GM12878 (cell line): ENCODE data around the gene SCUBE2. TPM values are rescaled to one million over a fixed set of nuclear protein-coding genes. Genes with fewer than 3 reads are reported as not detected.

Source experiments
- ATAC-seq: fragments of 200-7000 bp; cut with Tn5 transposase; 3 replicates; pipeline ENCODE4 v1.9.1; 2020; ENCODE audit warnings: mild to moderate bottlenecking, moderate library complexity
- BruUV-seq: library from RNA; stranded (reverse); fragments of 400-500 nt; replicated peaks from 2 replicates; lab custom pipeline; 2021; lab: Mats Ljungman, UMichigan
- CTCF ChIA-PET: fragments of 300-600 bp; sonication (Branson Sonifier 250); formaldehyde crosslinking; extraction: SDS; loops from one replicate; lab custom pipeline; 2021; ENCODE audit warnings: inconsistent platforms; lab: Yijun Ruan, JAX
- POLR2A ChIA-PET: fragments of 350-600 bp; formaldehyde crosslinking; extraction: SDS; loops from one replicate; lab custom pipeline; 2021; ENCODE audit warnings: inconsistent platforms; lab: Charles Lee
- RAD21 ChIA-PET: fragments of 300-600 bp; sonication (Branson Sonifier 250); formaldehyde crosslinking; loops from one replicate; lab custom pipeline; 2023; ENCODE audit warnings: antibody characterized with exemption; ENCODE audit not compliant: unreplicated experiment; lab: Charles Lee
- SMC1A ChIA-PET: fragments of 300-600 bp; sonication (Branson Sonifier 250); formaldehyde crosslinking; loops from one replicate; lab custom pipeline; 2023; ENCODE audit not compliant: unreplicated experiment, uncharacterized antibody; lab: Charles Lee
- DNase-seq: peaks from one replicate; pipeline ENCODE4 v3.0.0-alpha.2; 2011; ENCODE audit warnings: low read depth, low spot score
- FAIRE-seq: peaks from 3 replicates; lab custom pipeline; 2011; peaks lifted over from hg19 to GRCh38; lab: Jason Lieb, UNC
- H2AFZ ChIP-seq: 2 replicates; pipeline ENCODE4 v1.6.0; 2011; ENCODE audit warnings: low read depth, low read length, control low read depth; ENCODE audit not compliant: control insufficient read depth
- H3K27ac ChIP-seq: 2 replicates; pipeline ENCODE4 v1.5.1; 2011; ENCODE audit warnings: control low read depth; ENCODE audit not compliant: control insufficient read depth, insufficient read depth
- H3K27me3 ChIP-seq, 2 experiments: replicated peaks in 1 of 2; 2 replicates each; pipeline versions ENCODE4 v1.6.0 to v1.6.1; 2011; ENCODE audit warnings: low read length in 1 of 2; ENCODE audit not compliant: control insufficient read depth in 2 of 2, insufficient read depth in 2 of 2
- H3K36me3 ChIP-seq, 2 experiments: 2 replicates each; pipeline ENCODE4 v1.5.1; 2011; ENCODE audit warnings: low read length in 1 of 2; ENCODE audit not compliant: control insufficient read depth in 2 of 2, insufficient read depth in 2 of 2
- H3K4me1 ChIP-seq: 2 replicates; pipeline ENCODE4 v1.6.1; 2011; ENCODE audit warnings: mild to moderate bottlenecking, low read length, moderate library complexity, mixed read lengths; ENCODE audit not compliant: control insufficient read depth, insufficient read depth
- H3K4me2 ChIP-seq: 2 replicates; pipeline ENCODE4 v1.6.0; 2011; ENCODE audit warnings: control low read depth; ENCODE audit not compliant: control insufficient read depth, insufficient read depth
- H3K4me3 ChIP-seq: fragments of 200-600 bp; sonication (generic); 2 replicates; pipeline ENCODE4 v1.5.1; 2016
- H3K79me2 ChIP-seq: 2 replicates; pipeline ENCODE4 v1.6.0; 2011; ENCODE audit warnings: low read length; ENCODE audit not compliant: control insufficient read depth, insufficient read depth
- H3K9ac ChIP-seq: 2 replicates; pipeline ENCODE4 v1.8.0; 2011; ENCODE audit warnings: low read length, control low read depth, mixed read lengths; ENCODE audit not compliant: control insufficient read depth, insufficient read depth
- H3K9me3 ChIP-seq: replicated peaks from 3 replicates; pipeline ENCODE4 v1.5.1; 2011; ENCODE audit warnings: mild to moderate bottlenecking, low read length; ENCODE audit not compliant: control insufficient read depth, insufficient read depth
- H4K20me1 ChIP-seq: 2 replicates; pipeline ENCODE4 v1.6.0; 2011; ENCODE audit not compliant: control insufficient read depth, insufficient read depth
- BCLAF1 ChIP-seq: fragments of 450-650 bp; IDR thresholded peaks from 2 replicates; pipeline ENCODE4 v1.6.1; 2017; ENCODE audit warnings: antibody characterized with exemption, mild to moderate bottlenecking, moderate library complexity
- EP300 ChIP-seq, 2 experiments: fragments of 150-350 bp in 1 of 2; IDR thresholded peaks; 2 replicates each; pipeline ENCODE4 v1.6.1; 2011 to 2012; ENCODE audit warnings: low read depth in 2 of 2, low read length in 2 of 2, borderline replicate concordance in 1 of 2, improper control_type of control experiment in 1 of 2, inconsistent platforms in 1 of 2; ENCODE audit not compliant: control insufficient read depth in 1 of 2
- HCFC1 ChIP-seq: fragments of 150-350 bp; IDR thresholded peaks from 2 replicates; pipeline ENCODE4 v1.6.1; 2014; ENCODE audit warnings: low read length
- KLF5 ChIP-seq: fragments of 450-650 bp; IDR thresholded peaks from 2 replicates; pipeline ENCODE4 v1.6.1; 2014; ENCODE audit warnings: mild to moderate bottlenecking; ENCODE audit not compliant: partially characterized antibody
- MEF2A ChIP-seq: IDR thresholded peaks from 2 replicates; pipeline ENCODE4 v1.6.1; 2011; ENCODE audit warnings: low read depth, mild to moderate bottlenecking, low read length, moderate library complexity; ENCODE audit not compliant: insufficient read depth
- NRF1 ChIP-seq: conservative IDR thresholded peaks from 2 replicates; pipeline ENCODE4 v1.6.1; 2011; ENCODE audit warnings: mild to moderate bottlenecking, low read depth, low read length, improper control_type of control experiment
- PAX8 ChIP-seq: fragments of 450-650 bp; IDR thresholded peaks from 2 replicates; pipeline ENCODE4 v1.6.1; 2017; ENCODE audit warnings: mild to moderate bottlenecking, moderate library complexity
- RFX5 ChIP-seq: IDR thresholded peaks from 2 replicates; pipeline ENCODE4 v1.6.1; 2011; ENCODE audit warnings: low read depth, low read length, improper control_type of control experiment
- SMC3 ChIP-seq: IDR thresholded peaks from 2 replicates; pipeline ENCODE4 v1.6.1; 2011; ENCODE audit warnings: low read length, improper control_type of control experiment, borderline replicate concordance
- SPI1 ChIP-seq: IDR thresholded peaks from 2 replicates; pipeline ENCODE4 v1.6.1; 2011; ENCODE audit warnings: low read depth, mild to moderate bottlenecking, low read length, moderate library complexity, borderline replicate concordance; ENCODE audit not compliant: insufficient read depth
- SREBF1 ChIP-seq: IDR thresholded peaks from 2 replicates; pipeline ENCODE4 v1.6.1; 2012; ENCODE audit warnings: mild to moderate bottlenecking, low read length
- WRNIP1 ChIP-seq: IDR thresholded peaks from 2 replicates; pipeline ENCODE4 v1.6.1; 2011; ENCODE audit warnings: low read depth, low read length, improper control_type of control experiment, borderline replicate concordance
- ZNF207 ChIP-seq: fragments of 450-650 bp; IDR thresholded peaks from 2 replicates; pipeline ENCODE4 v1.6.1; 2014; ENCODE audit warnings: antibody characterized with exemption, mild to moderate bottlenecking, borderline replicate concordance
- WGBS: methylation state at CpG from one replicate; pipeline ENCODE4 v1.1.6; 2016; ENCODE audit warnings: low lambda C conversion rate; ENCODE audit not compliant: insufficient replicate concordance, insufficient coverage; ENCODE audit errors: missing lambda C conversion rate; 5-methylcytosine and 5-hydroxymethylcytosine counted together
- in situ Hi-C: fragments of 300-500 bp; cut with MboI; formaldehyde crosslinking; loops from 9 replicates; pipeline ENCODE4 v1.14.3; 2018; ENCODE audit warnings: mixed read lengths
- intact Hi-C: fragments of 100-400 bp; cut with micrococcal nuclease; formaldehyde crosslinking; loops from one replicate; pipeline ENCODE4 v1.14.2; 2022; ENCODE audit not compliant: unreplicated experiment
- polyA plus RNA-seq, 11 experiments: library from polyadenylated mRNA; depleted of rRNA in 4 of 11; unstranded in 6 of 11; stranded (reverse) in 5 of 11; fragments of >200 nt; fragmentation: Nextera tagmentation in 4 of 11; fragmentation: Illumina TruSeq in 1 of 11; extraction: Ambion mirVana in 4 of 11; extraction: Trizol in 1 of 11; gene quantifications; 1 replicate in 1 of 11; 2 replicates in 10 of 11; pipeline versions ENCODE4 v1.2.1 to v1.2.3, GENCODE V29; 2011 to 2016; ENCODE audit warnings: inconsistent platforms in 2 of 11, missing spikeins in 2 of 11, low read depth in 1 of 11
- total RNA-seq, 4 experiments: library from RNA; depleted of rRNA in 3 of 4; stranded (reverse); fragments of >200 nt in 3 of 4; fragmentation: Illumina TruSeq in 1 of 4; extraction: Trizol in 1 of 4; gene quantifications; 2 replicates each; pipeline versions ENCODE4 v1.2.1 to v1.2.3, GENCODE V29; 2013 to 2021

SCUBE2 gene
- total and polyA plus RNA-seq, 10 of the 15 experiments (the other 5 are each of a cell fraction or from before 2014, with no cell fraction given): 0.12 to 0.56 (median 0.31) TPM; not detected in 2

- BruUV-seq: no TSS peak
- no peaks in the 10 kb centered on the region for H3K4me1 ChIP-seq
- FAIRE-seq: no peak
- no peaks in the 10 kb centered on the region for H4K20me1 ChIP-seq
- peaks cover 0 to 4% of the 10 kb centered on the region in 2 experiments; a peak in 3 of 4 replicates for H3K27me3 ChIP-seq
- H2AFZ ChIP-seq: no peak overlapping the region
- POLR2A ChIA-PET: no interaction called here
- ATAC-seq: no peak
- RAD21 ChIA-PET: no interaction called here
- H3K36me3 ChIP-seq: no peaks in the 10 kb centered on the region
- CTCF ChIA-PET: interaction anchor here (0.6 to 1.6 kb wide), 3 partner anchors 18 to 751 kb away, joined by 3 to 7 read pairs (median 5); no protein-coding TSS in a partner anchor
- H3K4me2 ChIP-seq: no peak overlapping the region
- no peak overlapping the region for H3K9ac ChIP-seq
- intact Hi-C loops (no loop called here), in situ Hi-C loops (no loop called here)
- SMC1A ChIA-PET: interaction anchor here (0.9 to 1.2 kb wide), 2 partner anchors 17 to 56 kb away, joined by 3 to 4 read pairs; no protein-coding TSS in a partner anchor
- DNase-seq: no peak
- no peaks in the 10 kb centered on the region for H3K79me2 ChIP-seq
- no peak overlapping the region for H3K27ac ChIP-seq
- no peaks in the 10 kb centered on the region for H3K9me3 ChIP-seq
- no peak overlapping the region for H3K4me3 ChIP-seq
- TF ChIP-seq PAX8: no peak
- TF ChIP-seq NRF1: no peak
- no peak for TF ChIP-seq WRNIP1
- no peak for TF ChIP-seq MEF2A
- no peak for TF ChIP-seq EP300 (IDR thresholded peaks at IDR 0.05; ENCODE audit: borderline replicate concordance in 1 of 2, control insufficient read depth in 1 of 2, low read depth in 2 of 2, low read length in 2 of 2)
- no peak for TF ChIP-seq SPI1
- TF ChIP-seq SREBF1: no peak
- TF ChIP-seq RFX5: no peak
- TF ChIP-seq BCLAF1: no peak
- no peak for TF ChIP-seq SMC3
- TF ChIP-seq ZNF207: no peak
- TF ChIP-seq HCFC1: no peak
- TF ChIP-seq KLF5: no peak
- 40% methylated on average over 2 of the region's 2 CpGs for WGBS
Measured at GRCh38 chr11:8998017-8998416, 93.4 kb downstream of the SCUBE2 start.
